Measurements from ENCODE around the gene TIMM44. TPM values are rescaled to one million over a fixed set of nuclear protein-coding genes. Genes with fewer than 3 reads are reported as not detected.
A peak's percentile ranks its signal among the peaks of the same experiment; 100 is the strongest.

The TIMM44 gene
- total and polyA plus RNA-seq, 10 of the 15 experiments (the other 5 are each of a cell fraction or from before 2014, with no cell fraction given), result 6.6 to 90.7 (median 57.6) TPM

DNA sequence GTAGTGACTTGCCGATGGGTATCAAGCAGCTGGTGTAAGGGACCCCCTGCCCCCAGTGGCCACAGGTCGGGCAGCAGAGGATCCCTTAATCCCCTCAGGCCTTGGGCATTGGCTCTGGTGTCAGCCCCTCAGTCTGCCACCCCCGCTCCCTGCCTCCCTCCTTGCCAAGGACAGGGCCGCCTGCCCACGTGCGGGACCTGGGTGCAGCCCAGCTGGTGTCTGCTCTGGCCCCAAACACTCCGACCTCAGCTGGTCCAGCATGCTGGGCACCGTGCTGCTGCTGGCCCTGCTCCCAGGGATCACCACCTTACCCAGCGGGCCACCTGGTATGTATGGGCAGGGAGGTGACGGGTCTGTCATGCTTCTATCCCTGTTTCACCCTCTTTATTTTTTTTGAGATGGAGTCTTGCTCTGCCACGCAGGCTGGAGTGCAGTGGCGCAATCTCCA lies 28.8 kb downstream of the TIMM44 start, which contains the start of gene TGFBR3L:
TGFBR3L (plus strand) TSS at position 233 of the 448 bp plus-strand sequence.
- SMC1A ChIA-PET (ENCODE audit: uncharacterized antibody, unreplicated experiment), result no interaction called here

DNA sequence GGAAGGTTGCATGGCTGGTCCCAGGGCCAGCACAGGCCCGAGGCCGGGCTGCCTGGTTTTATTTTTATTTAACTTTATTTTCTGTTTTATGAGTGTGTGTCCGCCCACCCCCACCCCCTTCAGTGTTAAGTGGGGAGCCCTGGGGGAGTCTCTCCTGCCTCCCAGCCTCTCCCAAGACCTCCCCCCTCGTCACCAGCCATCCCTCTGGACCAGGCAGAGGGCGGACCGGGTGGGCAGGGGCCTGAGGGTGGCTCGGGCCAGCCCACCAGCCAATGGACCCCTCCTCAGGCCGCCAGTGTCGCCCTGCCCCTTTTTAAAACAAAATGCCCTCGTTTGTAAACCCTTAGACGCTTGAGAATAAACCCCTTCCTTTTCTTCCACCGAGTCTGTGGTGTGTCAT lies 29.4 kb downstream of the TIMM44 start:
- no peaks in the 10 kb centered on the region for H3K79me2 ChIP-seq (ENCODE audit: control insufficient read depth, insufficient read depth, low read length)
- no peak for ATAC-seq
- no peak overlapping the region for H3K4me3 ChIP-seq
- intact Hi-C loops (cut with micrococcal nuclease; ENCODE audit: unreplicated experiment) (no loop called here), in situ Hi-C loops (cut with MboI) (no loop called here)
- H3K4me2 ChIP-seq (ENCODE audit: control insufficient read depth, insufficient read depth), result no peak overlapping the region
- ChIA-PET POLR2A (no interaction called here), CTCF (no interaction called here), RAD21 (ENCODE audit: unreplicated experiment) (no interaction called here), SMC1A (ENCODE audit: uncharacterized antibody, unreplicated experiment) (no interaction called here)
- H3K9me3 ChIP-seq (replicated peaks; ENCODE audit: control insufficient read depth, insufficient read depth, low read length), result no peaks in the 10 kb centered on the region; the same call in 2 of the 3 replicates
- H3K9ac ChIP-seq (ENCODE audit: control insufficient read depth, insufficient read depth, low read length), result no peak overlapping the region
- no peak for DNase-seq (ENCODE audit: low read depth, low spot score)
- no peaks in the 10 kb centered on the region for H4K20me1 ChIP-seq (ENCODE audit: control insufficient read depth, insufficient read depth)
- no peak overlapping the region for H3K27ac ChIP-seq (ENCODE audit: control insufficient read depth, insufficient read depth)
- peaks cover 0 to 14% of the 10 kb centered on the region in 2 experiments; a peak in 3 of 4 replicates for H3K36me3 ChIP-seq (ENCODE audit: control insufficient read depth in 2 of 2, insufficient read depth in 2 of 2, low read length in 1 of 2)
- BruUV-seq (replicated peaks), result no TSS peak
- 54% methylated on average over 12 of the region's 12 CpGs for WGBS (ENCODE audit: insufficient coverage, insufficient replicate concordance, low lambda C conversion rate, missing lambda C conversion rate)
- no peak overlapping the region for H2AFZ ChIP-seq (ENCODE audit: control insufficient read depth, low read depth, low read length)
- FAIRE-seq, result no peak
- no peak for TF ChIP-seq CEBPB (IDR thresholded peaks at IDR 0.05; ENCODE audit: borderline replicate concordance in 1 of 2, low read depth in 2 of 2, low read length in 2 of 2)
- H3K4me1 ChIP-seq (ENCODE audit: control insufficient read depth, insufficient read depth, low read length), result no peaks in the 10 kb centered on the region
- H3K27me3 ChIP-seq (replicated peaks in 1 of 2; ENCODE audit: control insufficient read depth in 2 of 2, insufficient read depth in 2 of 2, low read length in 1 of 2), result peaks cover 8 to 21% of the 10 kb centered on the region in 2 experiments

More for the DNA sequence above, 28.8 kb downstream of the TIMM44 start, which contains the start of gene TGFBR3L:
- peaks cover 0 to 14% of the 10 kb centered on the region in 2 experiments; a peak in 3 of 4 replicates for H3K36me3 ChIP-seq (ENCODE audit: control insufficient read depth in 2 of 2, insufficient read depth in 2 of 2, low read length in 1 of 2)
- ATAC-seq (no peak), DNase-seq (ENCODE audit: low read depth, low spot score) (no peak), FAIRE-seq (no peak)
- intact Hi-C loops (cut with micrococcal nuclease; ENCODE audit: unreplicated experiment) (no loop called here), in situ Hi-C loops (cut with MboI) (no loop called here)
- no TSS peak for BruUV-seq (replicated peaks)
- H2AFZ ChIP-seq (ENCODE audit: control insufficient read depth, low read depth, low read length), result no peak within 1 kb of the TSS
- H3K9me3 ChIP-seq (replicated peaks; ENCODE audit: control insufficient read depth, insufficient read depth, low read length), result no peaks in the 10 kb centered on the region; the same call in 2 of the 3 replicates
- RAD21 ChIA-PET (ENCODE audit: unreplicated experiment), result no interaction called here
- no peaks in the 10 kb centered on the region for H3K79me2 ChIP-seq (ENCODE audit: control insufficient read depth, insufficient read depth, low read length)
- WGBS (ENCODE audit: insufficient coverage, insufficient replicate concordance, low lambda C conversion rate, missing lambda C conversion rate), result 59% methylated on average over 12 of the region's 12 CpGs
- TF ChIP-seq RAD21 (IDR thresholded peaks at IDR 0.05; ENCODE audit: insufficient read depth, low read depth, low read length) (no peak), POLR2AphosphoS2 (IDR thresholded peaks at IDR 0.05; ENCODE audit: low read depth, low read length) (peak; percentile 48; the same call in 1 of the 2 replicates), POLR2A (IDR thresholded peaks at IDR 0.05; ENCODE audit: low read depth, low read length) (peak; percentile 67)
- CTCF ChIA-PET, result no interaction called here
- H4K20me1 ChIP-seq (ENCODE audit: control insufficient read depth, insufficient read depth), result no peaks in the 10 kb centered on the region
- H3K9ac ChIP-seq (ENCODE audit: control insufficient read depth, insufficient read depth, low read length), result no peak within 1 kb of the TSS
- H3K4me3 ChIP-seq, result no peak within 1 kb of the TSS
- peaks cover 2% of the 10 kb centered on the region; the same call in 1 of the 2 replicates for H3K4me1 ChIP-seq (ENCODE audit: control insufficient read depth, insufficient read depth, low read length)
- POLR2A ChIA-PET, result no interaction called here
- H3K27me3 ChIP-seq (replicated peaks in 1 of 2; ENCODE audit: control insufficient read depth in 2 of 2, insufficient read depth in 2 of 2, low read length in 1 of 2), result peaks cover 8 to 21% of the 10 kb centered on the region in 2 experiments
- no peak within 1 kb of the TSS for H3K27ac ChIP-seq (ENCODE audit: control insufficient read depth, insufficient read depth)
- no peak within 1 kb of the TSS for H3K4me2 ChIP-seq (ENCODE audit: control insufficient read depth, insufficient read depth)

Measured in GM12878 (cell line).